Superior temporal gyrus (tissue), 1 donor: ENCODE measurements around the gene PTPRE.

ENCODE experiments used
- DNase-seq: peaks from one replicate; pipeline ENCODE4 v3.0.0-alpha.2; 2016; ENCODE audit errors: extremely low spot score

Gene PTPRE

DNA sequence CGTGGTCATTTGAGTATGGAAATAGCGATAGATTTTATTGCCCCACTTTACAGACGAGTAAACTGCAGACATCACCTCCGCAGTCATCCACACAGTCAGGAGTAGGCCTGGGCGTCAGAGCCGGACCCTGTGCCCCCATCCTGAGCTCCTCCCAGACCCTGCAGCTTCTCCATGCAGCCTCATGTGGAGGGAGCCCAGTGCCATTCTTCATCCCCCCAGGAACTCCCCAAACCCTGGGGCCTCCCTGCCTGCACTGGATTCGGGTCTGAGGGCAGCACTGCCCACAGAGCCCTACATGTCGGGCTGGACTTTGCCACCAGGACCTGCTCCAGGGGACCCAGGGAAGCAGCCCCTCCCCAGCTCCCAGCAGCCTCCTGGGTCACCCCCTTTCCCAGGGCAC is 118.5 kb downstream of the PTPRE start:
- no peak for DNase-seq

DNA sequence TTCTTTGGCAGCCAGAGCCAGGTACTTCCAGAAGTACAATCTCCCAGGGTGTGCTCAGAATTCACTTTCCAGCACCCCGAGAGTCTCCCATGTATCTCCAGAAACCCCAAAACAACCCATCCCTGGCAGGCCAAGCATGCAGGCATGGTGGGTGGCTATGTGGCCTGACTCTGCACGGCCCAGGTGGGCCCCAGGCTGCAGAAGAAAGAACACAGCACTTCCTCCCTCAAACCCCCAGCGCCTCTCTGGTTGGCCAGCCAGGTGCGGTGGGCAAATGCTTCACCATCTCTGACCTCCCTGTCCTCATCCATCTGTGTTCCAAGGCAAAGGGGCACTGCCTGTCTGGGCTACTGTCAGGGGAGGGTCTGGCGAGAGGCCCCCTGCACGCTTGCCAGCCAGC is 119.0 kb downstream of the PTPRE start:
- no peak for DNase-seq

DNA sequence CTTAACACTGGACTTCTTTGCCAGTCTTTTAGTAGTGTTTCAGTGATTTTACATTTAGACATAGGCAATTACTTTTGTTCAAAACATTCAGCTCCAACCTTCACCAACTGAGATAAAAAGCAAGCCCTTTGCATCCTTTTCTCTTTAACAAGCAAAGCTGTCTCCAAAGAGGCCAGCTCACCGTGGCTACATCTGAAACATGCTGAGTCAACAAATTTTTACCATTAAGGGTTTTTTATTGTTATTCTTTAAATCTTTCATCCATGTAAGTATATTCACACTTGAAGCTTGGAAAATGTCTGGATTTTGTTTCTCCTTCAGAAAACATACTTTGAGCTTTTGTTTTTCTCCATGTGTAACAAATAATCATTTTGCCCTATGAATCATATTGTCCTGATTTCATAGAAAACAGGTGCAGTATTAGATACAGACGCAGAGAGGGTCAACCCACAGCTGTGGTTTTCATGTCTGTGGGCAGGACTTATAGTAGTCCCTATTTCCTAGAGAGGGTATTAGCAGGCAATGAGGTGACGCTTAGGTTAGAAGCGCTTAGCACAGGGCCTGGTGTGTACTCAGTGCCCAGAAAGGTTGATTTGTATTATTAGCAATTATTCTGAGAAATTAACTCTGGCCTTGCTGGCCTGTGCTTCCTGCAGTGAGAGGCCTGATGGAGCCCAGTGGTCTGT is 119.9 kb downstream of the PTPRE start:
- no peak for DNase-seq

DNA sequence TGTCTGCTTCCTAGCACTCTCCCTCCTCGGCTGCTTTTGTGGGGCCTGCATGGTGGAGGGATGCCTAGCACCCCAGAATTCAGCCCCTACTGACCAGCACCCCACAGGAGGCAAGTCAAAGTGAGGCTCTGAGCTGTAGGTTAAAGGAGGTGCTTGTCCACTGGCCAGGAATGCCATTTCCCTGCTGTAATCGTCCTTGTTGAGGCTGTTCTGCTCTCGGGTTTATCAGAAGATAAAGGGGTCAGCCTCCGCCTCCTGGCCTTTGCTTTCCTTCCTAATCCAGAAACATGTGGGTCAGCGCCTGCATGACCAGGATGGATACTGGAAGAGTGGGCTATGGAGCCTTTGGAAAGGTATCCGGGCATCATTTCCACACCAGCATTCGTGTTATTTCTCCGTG is 120.4 kb downstream of the PTPRE start:
- no peak for DNase-seq

DNA sequence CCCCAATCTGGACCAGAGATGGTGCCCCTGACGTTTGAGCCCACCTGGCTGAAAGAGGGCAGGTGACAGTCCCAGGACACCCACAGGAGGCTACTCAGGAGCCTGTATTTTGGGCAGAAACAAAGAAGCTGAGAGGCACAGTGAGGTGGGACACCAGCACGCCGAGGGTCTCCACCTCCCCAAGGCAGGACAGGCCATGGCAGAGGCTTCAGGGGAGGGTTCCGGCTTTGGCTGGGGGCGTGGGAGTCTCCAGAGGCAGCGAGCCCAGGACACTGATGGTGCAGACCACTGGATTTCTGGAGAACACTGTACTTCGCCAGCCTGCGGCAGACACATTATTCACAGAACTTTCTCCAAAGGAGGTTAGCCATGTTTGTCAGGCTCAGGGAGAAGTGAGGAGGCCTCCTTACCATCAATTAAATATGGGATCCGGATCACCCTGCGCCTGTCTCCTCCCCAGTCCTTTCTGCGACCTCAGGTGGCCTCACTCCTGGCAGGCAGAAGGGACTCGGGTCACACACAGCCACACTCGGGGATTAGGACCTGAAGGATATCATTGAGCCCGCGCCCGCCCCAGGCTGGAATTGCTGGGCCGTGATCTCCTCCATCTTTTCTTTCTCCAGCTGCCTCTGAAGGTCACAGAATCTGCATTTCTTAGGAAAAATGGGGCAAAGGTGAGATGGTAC is 121.1 kb downstream of the PTPRE start:
- no peak for DNase-seq

DNA sequence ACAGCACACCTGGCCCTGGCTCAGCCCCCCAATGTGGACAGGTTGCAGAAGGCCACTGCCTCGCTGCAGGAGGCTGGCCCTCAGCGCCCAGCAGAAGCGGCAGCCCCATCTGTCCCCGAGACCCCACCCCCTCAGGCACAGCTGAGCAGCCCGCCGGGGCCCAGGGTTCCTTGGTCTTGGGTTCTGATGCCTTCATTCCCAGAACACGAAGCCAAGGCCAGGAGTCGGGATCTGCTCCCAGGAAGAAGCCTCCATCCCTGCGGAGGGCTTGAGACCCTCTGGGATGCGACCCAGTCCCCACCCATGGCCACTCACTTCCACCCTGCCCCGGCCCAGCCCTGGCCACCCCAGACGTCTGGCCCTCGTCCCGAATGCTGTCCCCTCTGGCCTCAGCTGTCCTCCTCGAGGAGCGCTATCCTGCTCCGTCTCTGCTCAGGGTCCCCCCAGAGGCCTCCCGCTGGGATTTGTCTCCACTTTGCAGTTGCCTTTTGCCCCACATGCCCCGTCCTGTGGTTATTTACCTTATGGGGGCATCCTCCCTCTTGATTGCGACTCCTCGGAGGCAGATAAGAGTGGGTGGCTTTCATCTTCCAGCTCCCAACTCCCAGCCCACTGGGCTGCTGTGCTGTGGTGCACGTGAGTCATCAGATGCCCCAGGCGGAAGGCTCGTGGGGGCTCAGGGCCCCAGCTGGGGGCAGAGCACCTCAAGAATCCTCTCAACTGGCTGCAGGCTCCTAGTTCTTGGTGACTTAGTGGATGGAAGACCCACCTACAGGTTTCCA is 121.8 kb downstream of the PTPRE start:
- no peak for DNase-seq

DNA sequence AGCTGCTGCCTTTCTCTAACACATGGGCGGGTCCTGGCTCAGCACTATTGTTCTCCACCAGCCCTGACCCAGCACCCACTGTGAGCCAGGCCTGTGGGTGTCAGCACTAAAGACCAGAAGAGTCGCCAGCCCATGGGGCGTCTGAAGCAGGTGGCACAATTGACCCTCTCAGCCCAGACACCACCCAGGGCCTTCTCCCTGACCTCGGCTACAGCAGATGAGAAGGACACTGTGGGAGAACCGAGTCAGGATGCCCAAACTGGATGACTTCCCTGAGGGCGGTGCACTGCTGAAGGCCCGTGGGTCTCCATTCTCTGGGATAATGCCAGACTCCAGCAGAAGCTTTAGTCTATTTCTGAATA is 122.4 kb downstream of the PTPRE start:
- DNase-seq, result no peak

DNA sequence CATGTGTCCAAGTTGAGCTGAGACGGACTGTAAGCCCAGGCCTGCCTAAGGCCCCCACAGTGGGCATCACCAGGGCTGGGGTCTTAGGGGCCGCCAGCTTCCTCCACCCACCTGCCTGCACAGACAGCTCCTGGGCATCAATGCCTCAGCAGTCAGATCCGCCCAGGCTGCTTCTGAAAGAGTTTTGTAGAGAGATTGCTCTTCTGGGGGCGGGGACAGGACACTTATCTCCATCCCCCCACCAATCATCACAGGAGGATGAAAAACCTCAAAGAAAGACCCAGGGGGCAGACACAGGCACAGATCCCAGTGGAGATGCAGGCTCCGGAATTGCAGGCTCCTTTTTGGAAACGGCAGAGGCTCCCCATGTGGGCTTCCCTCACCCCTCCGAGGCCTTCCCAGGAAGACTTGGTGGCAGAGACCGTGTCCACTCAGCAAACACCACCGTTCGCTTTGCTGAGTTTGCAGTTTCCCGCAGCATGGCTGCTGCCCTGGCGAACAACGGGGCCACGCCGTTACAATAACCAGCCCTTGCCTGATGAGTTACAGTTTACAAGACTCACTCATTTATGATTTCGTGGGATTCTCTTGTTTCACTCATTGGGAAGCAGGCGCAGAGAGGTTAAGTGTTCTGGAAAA is 122.9 kb downstream of the PTPRE start:
- DNase-seq, result no peak

DNA sequence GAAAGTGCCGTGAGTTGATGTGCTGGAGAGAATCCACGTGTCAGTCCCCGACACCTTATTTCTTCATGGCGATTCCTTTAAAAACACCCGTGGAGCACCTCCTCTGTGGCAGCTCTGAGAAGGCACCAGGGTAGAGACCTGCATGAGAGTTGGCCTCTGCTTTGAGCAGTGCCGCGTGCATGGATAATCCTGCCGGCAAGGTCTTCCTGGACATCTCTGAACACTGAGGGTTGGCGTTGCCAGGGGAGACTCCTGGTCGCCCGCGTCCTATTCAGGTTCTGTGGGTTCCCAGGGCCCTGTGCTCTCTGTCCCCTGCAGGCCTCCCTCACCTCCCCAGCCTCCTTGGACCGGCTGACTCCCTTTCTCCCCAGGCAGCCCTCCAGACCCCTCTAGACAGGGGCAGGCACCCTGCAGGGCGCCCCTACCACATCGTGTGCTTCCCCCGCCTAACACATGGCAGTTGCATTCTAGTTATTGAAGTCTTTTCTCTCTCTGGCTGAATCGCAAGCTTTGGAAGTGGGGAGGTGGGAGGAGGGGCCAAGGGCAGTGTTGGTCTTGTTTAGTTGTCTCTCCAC is 123.7 kb downstream of the PTPRE start:
- DNase-seq, result no peak

DNA sequence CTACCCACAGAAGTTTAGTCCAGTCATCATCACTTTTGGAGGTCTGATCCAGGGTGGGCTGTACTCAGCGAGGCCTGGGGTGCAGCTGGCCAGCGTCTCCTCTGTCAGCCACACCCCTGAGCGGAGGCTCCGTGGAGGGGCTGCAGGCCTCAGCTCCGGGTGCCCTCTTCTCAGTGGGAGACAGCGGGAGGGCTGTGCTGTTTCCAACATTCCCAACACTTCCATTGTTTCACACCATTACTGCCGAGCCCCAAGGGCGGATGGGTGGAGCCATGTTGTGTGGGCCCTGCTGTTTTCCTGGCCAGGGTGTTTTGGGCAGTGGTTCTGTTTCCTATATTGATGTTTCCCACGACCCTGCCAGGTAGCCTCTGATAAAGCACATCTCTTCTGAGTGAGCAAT is 124.3 kb downstream of the PTPRE start:
- DNase-seq, result no peak

DNA sequence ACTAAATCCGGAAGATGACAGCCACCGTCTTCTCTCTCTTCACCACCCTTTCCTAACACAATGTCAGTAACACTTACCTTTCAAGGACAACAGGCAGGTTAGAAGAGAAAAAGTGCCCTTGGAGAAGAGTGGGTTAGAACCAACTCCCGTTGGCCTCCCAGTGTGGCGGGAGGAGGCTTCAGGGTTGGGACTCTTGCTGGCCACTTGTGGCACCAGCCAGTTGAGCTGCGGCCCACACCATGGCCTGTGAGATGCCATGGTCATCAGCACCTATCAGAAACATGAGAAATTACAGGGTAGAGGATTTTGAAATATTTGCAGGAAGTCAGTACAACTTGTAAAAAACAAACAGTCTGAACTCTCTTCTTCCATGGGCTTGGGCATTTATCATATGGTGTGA is 125.6 kb downstream of the PTPRE start:
- no peak for DNase-seq

DNA sequence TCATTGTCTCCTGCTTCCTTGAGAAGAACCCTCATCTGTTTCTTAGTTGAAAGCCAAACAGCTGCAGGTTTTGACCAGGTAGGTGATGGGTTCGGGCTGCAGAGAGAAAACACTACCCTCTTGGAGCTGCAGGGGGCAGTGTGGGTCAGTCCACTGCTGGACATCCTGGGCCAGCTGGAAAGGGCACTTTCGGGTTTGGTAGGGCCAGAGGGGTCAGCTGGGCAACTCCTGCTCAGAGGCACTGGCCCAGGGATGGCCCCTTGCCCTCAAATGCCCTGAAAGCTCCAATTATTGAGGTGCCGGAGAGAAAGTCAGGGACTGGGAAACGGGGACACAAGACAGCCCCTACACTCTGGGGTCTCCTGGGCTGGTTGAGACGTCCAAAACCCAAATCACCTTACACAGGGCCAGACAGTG is 128.7 kb downstream of the PTPRE start:
- DNase-seq, result no peak

DNA sequence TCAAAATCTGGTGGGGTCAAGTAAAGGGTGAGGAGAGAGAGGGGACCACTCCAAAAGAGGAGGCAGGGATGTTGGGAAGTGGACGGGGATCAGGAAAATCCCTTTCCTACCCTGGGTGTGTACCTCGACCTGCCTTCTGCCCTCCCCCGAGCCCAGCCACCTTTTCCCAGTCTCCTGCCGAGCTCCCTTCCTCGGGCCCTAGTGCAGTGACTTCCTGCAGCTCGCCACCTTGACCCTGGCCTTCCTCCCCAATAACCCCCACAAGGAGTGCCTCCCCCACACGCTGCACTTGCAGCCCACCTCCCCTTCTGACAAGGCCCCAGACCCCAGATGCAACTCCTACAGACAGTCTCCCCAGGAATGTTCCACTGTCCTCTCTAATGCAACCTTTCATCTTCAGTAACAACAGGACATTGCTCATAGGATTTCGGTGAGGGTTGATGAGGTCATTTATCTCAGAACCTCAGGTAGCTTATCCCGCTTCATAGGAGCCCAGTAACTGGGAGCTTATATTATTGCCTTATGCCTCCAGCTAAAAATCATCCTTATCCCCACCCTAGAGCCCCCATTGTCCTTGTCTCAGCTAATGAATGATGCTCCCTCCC is 129.2 kb downstream of the PTPRE start:
- DNase-seq, result no peak

DNA sequence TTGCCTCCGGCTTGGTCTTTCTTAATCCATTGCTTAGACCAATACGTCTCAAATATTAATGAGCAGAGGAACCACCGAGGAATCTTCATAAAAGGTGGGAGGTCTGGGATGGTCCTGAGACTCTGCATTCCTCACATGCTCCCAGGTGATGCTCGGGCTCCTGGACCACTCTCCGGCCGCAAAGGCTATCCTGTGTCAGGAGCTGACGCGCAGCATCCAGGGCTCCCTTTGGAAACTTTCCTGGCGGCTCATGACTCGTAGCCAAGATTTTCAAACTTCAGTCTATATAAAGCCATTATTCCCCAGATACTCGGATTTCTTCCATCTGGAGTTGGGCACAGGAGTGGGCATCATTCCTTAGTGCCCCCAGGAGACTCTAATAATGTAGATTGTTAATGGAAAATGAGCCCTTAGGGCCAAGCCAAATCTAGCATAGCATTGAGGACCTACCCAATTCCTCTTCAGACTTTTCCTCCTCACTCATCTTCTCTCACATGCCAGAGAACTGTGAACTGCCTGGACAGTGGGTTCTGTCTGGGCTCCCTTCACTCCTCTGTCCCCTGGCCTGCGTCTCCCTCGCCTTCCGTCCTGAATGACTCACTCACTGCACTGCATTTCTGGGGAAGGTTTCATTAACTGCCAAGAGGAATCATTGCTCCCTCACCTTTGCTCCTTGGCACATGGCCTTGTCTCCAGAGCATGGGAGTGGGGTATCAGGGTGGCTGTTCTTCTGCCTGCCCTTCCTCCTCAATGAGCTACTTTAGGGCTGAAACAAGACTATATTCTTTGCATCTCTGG is 130.0 kb downstream of the PTPRE start:
- DNase-seq, result no peak

DNA sequence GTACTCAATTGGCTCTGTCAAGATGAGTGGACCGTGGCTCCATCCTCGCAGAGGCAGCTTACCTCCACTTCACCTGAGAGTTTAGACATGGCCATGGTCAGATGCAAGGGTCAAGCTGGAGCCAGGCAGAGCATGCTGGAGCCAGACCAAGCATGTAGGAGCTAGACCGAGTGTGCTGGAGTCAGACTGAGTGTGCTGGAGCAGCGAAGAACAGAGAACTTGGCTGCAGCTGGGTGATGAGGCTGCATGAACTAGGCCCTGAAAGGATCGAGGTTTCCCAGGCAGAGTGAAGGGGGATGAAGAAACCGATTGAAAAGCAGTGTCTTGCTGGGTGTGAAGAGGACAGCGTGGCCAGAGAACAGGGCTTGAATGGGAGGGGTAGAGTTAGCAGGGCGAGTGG is 133.2 kb downstream of the PTPRE start:
- no peak for DNase-seq

DNA sequence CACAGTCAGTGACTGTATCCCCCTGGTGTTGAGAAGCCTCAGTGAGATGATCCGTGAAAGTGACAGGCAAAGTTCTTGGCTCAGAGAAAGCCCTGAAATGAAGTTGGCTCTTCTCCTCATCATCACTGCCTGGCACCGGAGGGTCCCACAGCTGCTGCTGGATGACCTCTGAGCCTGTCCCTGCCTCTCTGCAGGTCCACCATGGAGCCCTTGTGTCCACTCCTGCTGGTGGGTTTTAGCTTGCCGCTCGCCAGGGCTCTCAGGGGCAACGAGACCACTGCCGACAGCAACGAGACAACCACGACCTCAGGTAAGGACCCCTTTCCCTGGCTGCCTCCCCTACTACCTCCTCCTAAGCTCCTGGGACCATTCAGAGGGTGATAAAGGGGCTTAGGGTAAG is 133.8 kb downstream of the PTPRE start:
- DNase-seq, result no peak

DNA sequence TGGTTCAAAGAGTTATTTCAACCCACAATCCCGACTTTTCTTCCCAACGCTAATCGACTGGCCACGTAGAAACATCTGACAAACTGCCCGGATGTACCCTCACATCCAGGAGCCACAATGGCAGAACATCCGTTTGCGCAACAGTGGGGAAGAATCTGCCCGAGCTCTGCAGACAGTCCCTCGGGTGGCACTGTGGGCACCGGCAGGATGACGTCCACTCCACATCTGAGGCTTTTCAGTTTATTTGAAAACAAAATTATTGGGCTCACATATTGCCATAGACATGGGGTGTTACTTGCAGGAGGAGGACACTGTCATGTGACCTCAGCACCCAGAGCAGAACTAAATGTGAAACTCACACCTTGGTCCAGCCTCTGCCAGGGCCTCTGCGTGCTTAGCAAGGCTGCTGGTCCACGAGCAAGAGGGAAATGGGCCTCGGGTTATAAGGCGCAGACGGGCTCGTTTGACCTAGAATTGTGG is 135.3 kb downstream of the PTPRE start:
- DNase-seq, result no peak

DNA sequence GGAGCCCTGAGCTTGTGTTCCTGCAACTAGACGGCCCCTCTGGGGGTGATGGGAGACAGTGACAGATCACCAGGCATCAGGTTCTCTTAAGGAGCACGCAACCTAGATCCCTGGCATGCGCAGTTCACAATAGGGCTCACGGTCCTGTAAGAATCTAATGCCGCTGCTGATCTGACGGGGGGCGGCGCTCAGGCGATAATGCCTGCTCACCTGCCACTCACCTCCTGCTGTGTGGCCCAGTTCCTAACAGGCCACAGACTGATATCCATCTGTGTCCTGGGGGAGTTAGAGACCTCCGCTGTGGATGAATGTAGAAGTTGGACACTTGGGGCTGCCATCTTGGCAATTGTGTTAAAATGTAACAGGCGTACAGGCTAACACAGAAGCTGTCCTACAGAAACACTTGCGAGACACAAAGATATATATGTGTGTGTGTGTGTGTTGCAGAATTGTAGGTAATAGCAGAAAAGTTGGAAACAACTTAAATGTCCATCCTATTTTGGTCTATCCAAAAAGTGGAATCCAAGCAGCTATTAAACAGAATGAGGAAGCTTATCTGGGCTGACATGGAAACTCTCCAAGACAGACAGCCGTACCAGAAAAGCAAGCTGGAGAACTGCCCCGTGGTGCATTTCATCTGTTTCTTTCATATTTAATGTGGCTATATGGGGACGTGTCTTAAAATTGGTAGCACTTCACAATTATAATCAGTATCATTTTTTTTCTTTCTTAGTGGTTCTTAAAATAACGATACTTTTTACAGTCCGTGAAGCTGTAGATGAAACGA is 136.5 kb downstream of the PTPRE start:
- peak; percentile 47 for DNase-seq

DNA sequence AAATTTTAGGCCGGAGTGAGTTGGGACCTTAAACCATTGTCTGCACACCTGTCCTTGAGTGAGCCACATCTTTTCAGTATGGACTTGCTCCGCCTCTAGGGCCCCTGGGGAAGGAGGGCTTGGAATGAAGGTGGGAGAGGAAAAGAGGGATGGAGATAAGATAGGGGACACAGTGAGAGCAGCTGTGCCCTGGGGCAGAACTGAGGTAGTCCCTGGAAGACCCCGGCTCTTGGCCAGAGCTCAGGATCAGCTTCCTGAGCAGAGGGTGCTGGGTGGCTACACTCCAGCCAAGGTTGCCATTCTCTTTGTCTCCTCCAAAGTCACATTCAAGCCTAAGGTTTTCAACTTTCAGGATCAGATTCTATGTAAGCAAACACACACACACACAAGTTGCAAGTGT is 137.3 kb downstream of the PTPRE start:
- no peak for DNase-seq
